Measurements from ENCODE around the gene MYO3B.

The MYO3B gene

GRCh38 chr2:170249761-170250160 lies 71.8 kb downstream of the MYO3B start:
- no peaks in the 10 kb centered on the region for H3K79me2 ChIP-seq (ENCODE audit: insufficient read depth, low read length)
- no peak overlapping the region for H3K4me2 ChIP-seq (ENCODE audit: low read depth, low read length, poor library complexity, severe bottlenecking)
- H2AFZ ChIP-seq (ENCODE audit: low read depth, low read length, severe bottlenecking) = no peak overlapping the region

GRCh38 chr2:170250584-170250983 lies 72.6 kb downstream of the MYO3B start:
- H3K27ac ChIP-seq (ENCODE audit: low read depth, low read length) = no peak overlapping the region
- H2AFZ ChIP-seq (ENCODE audit: low read depth, low read length, severe bottlenecking) = no peak overlapping the region
- no peaks in the 10 kb centered on the region for H3F3A ChIP-seq (ENCODE audit: insufficient read depth)
- no peak for TF ChIP-seq CTCF (IDR thresholded peaks at IDR 0.05; ENCODE audit: insufficient read depth, low read length, poor library complexity, severe bottlenecking)
- no peak for TF ChIP-seq EZH2phosphoT487 (conservative IDR thresholded peaks at IDR 0.05; ENCODE audit: low read length)
- no peak overlapping the region for H3K9ac ChIP-seq (ENCODE audit: low read length)
- no peaks in the 10 kb centered on the region for H4K20me1 ChIP-seq (ENCODE audit: low read depth, low read length)
- H3K4me3 ChIP-seq (ENCODE audit: insufficient read depth, low read length, poor library complexity, severe bottlenecking) = no peak overlapping the region
- H3K4me2 ChIP-seq (ENCODE audit: low read depth, low read length, poor library complexity, severe bottlenecking) = no peak overlapping the region
- H3K9me2 ChIP-seq (replicated peaks; ENCODE audit: insufficient read depth, low read length) = no peaks in the 10 kb centered on the region
- H3K9me3 ChIP-seq (ENCODE audit: insufficient read depth, low read length) = no peaks in the 10 kb centered on the region
- H3K27me3 ChIP-seq (ENCODE audit: low read length) = no peaks in the 10 kb centered on the region
- no peaks in the 10 kb centered on the region for H3K36me3 ChIP-seq (ENCODE audit: low read length)
- no peaks in the 10 kb centered on the region for H3K79me2 ChIP-seq (ENCODE audit: insufficient read depth, low read length)

More at GRCh38 chr2:170249761-170250160, 71.8 kb downstream of the MYO3B start:
- Histone ChIP-seq H3K4me3 (ENCODE audit: insufficient read depth, low read length, poor library complexity, severe bottlenecking) (no peak overlapping the region), H3K9me3 (ENCODE audit: insufficient read depth, low read length) (no peaks in the 10 kb centered on the region), H3K9me2 (replicated peaks; ENCODE audit: insufficient read depth, low read length) (no peaks in the 10 kb centered on the region), H3K27me3 (ENCODE audit: low read length) (no peaks in the 10 kb centered on the region), H3F3A (ENCODE audit: insufficient read depth) (no peaks in the 10 kb centered on the region), H3K9ac (ENCODE audit: low read length) (no peak overlapping the region), H4K20me1 (ENCODE audit: low read depth, low read length) (no peaks in the 10 kb centered on the region), H3K27ac (ENCODE audit: low read depth, low read length) (no peak overlapping the region), H3K36me3 (ENCODE audit: low read length) (no peaks in the 10 kb centered on the region)
- TF ChIP-seq EZH2phosphoT487 (conservative IDR thresholded peaks at IDR 0.05; ENCODE audit: low read length) (no peak), CTCF (IDR thresholded peaks at IDR 0.05; ENCODE audit: insufficient read depth, low read length, poor library complexity, severe bottlenecking) (no peak)

GRCh38 chr2:170252414-170252813 lies 74.5 kb downstream of the MYO3B start:
- H3K27me3 ChIP-seq (ENCODE audit: low read length) = no peaks in the 10 kb centered on the region
- no peak overlapping the region for H3K4me3 ChIP-seq (ENCODE audit: insufficient read depth, low read length, poor library complexity, severe bottlenecking)
- H2AFZ ChIP-seq (ENCODE audit: low read depth, low read length, severe bottlenecking) = no peak overlapping the region
- TF ChIP-seq EZH2phosphoT487 (conservative IDR thresholded peaks at IDR 0.05; ENCODE audit: low read length) (no peak), CTCF (IDR thresholded peaks at IDR 0.05; ENCODE audit: insufficient read depth, low read length, poor library complexity, severe bottlenecking) (no peak)
- H3K9me2 ChIP-seq (replicated peaks; ENCODE audit: insufficient read depth, low read length) = no peaks in the 10 kb centered on the region
- no peak overlapping the region for H3K9ac ChIP-seq (ENCODE audit: low read length)
- no peak overlapping the region for H3K4me2 ChIP-seq (ENCODE audit: low read depth, low read length, poor library complexity, severe bottlenecking)
- H3F3A ChIP-seq (ENCODE audit: insufficient read depth) = no peaks in the 10 kb centered on the region
- no peaks in the 10 kb centered on the region for H3K79me2 ChIP-seq (ENCODE audit: insufficient read depth, low read length)
- H3K27ac ChIP-seq (ENCODE audit: low read depth, low read length) = no peak overlapping the region
- H4K20me1 ChIP-seq (ENCODE audit: low read depth, low read length) = no peaks in the 10 kb centered on the region
- no peaks in the 10 kb centered on the region for H3K9me3 ChIP-seq (ENCODE audit: insufficient read depth, low read length)
- H3K36me3 ChIP-seq (ENCODE audit: low read length) = no peaks in the 10 kb centered on the region

All from SU-DHL-6 (cell line).